Measurements from ENCODE around the gene MNX1. TPM values are rescaled to one million over a fixed set of nuclear protein-coding genes. Genes with fewer than 3 reads are reported as not detected.
A peak's percentile ranks its signal among the peaks of the same experiment; 100 is the strongest.

The MNX1 gene
- total RNA-seq, result not detected

- H3K4me3 ChIP-seq, result peak within 1 kb of the TSS; percentile 24 to 58
- WGBS, 2 donors (ENCODE audit: low coverage in 1 of 2), result 0% methylated on average over 4 of the region's 87 CpGs; no CpG with 5 or more reads in 1 of the 2 donors
- TF ChIP-seq CTCF (IDR thresholded peaks at IDR 0.05) (no peak), EP300 (IDR thresholded peaks at IDR 0.05) (no peak), POLR2AphosphoS5 (IDR thresholded peaks at IDR 0.05) (no peak), POLR2A (IDR thresholded peaks at IDR 0.05) (no peak)
- no peak within 1 kb of the TSS for H3K27ac ChIP-seq
- no peaks in the 10 kb centered on the region for H3K9me3 ChIP-seq
- H3K36me3 ChIP-seq, result no peaks in the 10 kb centered on the region
- ATAC-seq, result peak; percentile 62
- peaks cover 98% of the 10 kb centered on the region for H3K27me3 ChIP-seq
- peaks cover 0 to 34% (median 5%) of the 10 kb centered on the region in 3 donors for H3K4me1 ChIP-seq
Observed at GRCh38 chr7:157010588-157011332, at the start of gene MNX1. Gene MNX1, minus strand, starts transcription at chr7:157010663. Its CDS starts 313 bp downstream, at chr7:157010350.

GRCh38 chr7:157059534-157059933 lies 49.1 kb upstream of the MNX1 start:
- WGBS, 2 donors (ENCODE audit: low coverage in 1 of 2), result 29 to 54% methylated on average over 2 to 4 of the region's 4 CpGs
- TF ChIP-seq CTCF (IDR thresholded peaks at IDR 0.05), result no peak
- no peak for TF ChIP-seq POLR2A (IDR thresholded peaks at IDR 0.05)
- no peak for TF ChIP-seq EP300 (IDR thresholded peaks at IDR 0.05)
- no peak for TF ChIP-seq POLR2AphosphoS5 (IDR thresholded peaks at IDR 0.05)
- no peaks in the 10 kb centered on the region for H3K4me1 ChIP-seq
- no peak overlapping the region for H3K27ac ChIP-seq
- H3K4me3 ChIP-seq, result no peak overlapping the region
- no peak for ATAC-seq
- peaks cover 0 to 34% (median 0%) of the 10 kb centered on the region in 3 donors for H3K9me3 ChIP-seq
- H3K27me3 ChIP-seq, result peaks cover 38% of the 10 kb centered on the region
- no peaks in the 10 kb centered on the region for H3K36me3 ChIP-seq

- Histone ChIP-seq H3K4me3 (no peak overlapping the region), H3K27ac (no peak overlapping the region), H3K4me1 (no peaks in the 10 kb centered on the region), H3K27me3 (peaks cover 42% of the 10 kb centered on the region), H3K36me3 (no peaks in the 10 kb centered on the region), H3K9me3 (peaks cover 0 to 33% (median 0%) of the 10 kb centered on the region in 3 donors)
- WGBS, 2 donors (ENCODE audit: low coverage in 1 of 2), result 67 to 88% methylated on average over 1 to 3 of the region's 10 CpGs
- no peak for ATAC-seq
- TF ChIP-seq EP300 (IDR thresholded peaks at IDR 0.05) (no peak), POLR2A (IDR thresholded peaks at IDR 0.05) (no peak), CTCF (IDR thresholded peaks at IDR 0.05) (no peak), POLR2AphosphoS5 (IDR thresholded peaks at IDR 0.05) (no peak)
Observed at GRCh38 chr7:157058701-157059100, 48.2 kb upstream of the MNX1 start.

- TF ChIP-seq POLR2A (IDR thresholded peaks at IDR 0.05) (no peak), POLR2AphosphoS5 (IDR thresholded peaks at IDR 0.05) (no peak), EP300 (IDR thresholded peaks at IDR 0.05) (no peak), CTCF (IDR thresholded peaks at IDR 0.05) (no peak)
- no peak for ATAC-seq
- Histone ChIP-seq H3K27me3 (peaks cover 49% of the 10 kb centered on the region), H3K4me3 (no peak overlapping the region), H3K9me3 (peaks cover 0 to 31% (median 0%) of the 10 kb centered on the region in 3 donors), H3K4me1 (no peaks in the 10 kb centered on the region), H3K27ac (no peak overlapping the region), H3K36me3 (no peaks in the 10 kb centered on the region)
- 76 to 100% methylated on average over 1 to 6 of the region's 8 CpGs for WGBS, 2 donors (ENCODE audit: low coverage in 1 of 2)
Observed at GRCh38 chr7:157058068-157058467, 47.6 kb upstream of the MNX1 start.
